Effector CD4-positive, alpha-beta T cell (primary cell): ENCODE measurements around the gene LIMS2.
A peak's percentile ranks its signal among the peaks of the same experiment; 100 is the strongest.

ENCODE experiments used
- DNase-seq: peaks from one replicate; pipeline ENCODE4 v3.0.0-alpha.2; 2020

LIMS2 gene

GRCh38 chr2:127701193-127701650, 25.9 kb upstream of the LIMS2 start, which contains the start of gene SFT2D3:
Gene SFT2D3 (plus strand): TSS chr2:127701497. CDS start chr2:127701529, 32 bp downstream.
- DNase-seq: peak; percentile 82

DNA sequence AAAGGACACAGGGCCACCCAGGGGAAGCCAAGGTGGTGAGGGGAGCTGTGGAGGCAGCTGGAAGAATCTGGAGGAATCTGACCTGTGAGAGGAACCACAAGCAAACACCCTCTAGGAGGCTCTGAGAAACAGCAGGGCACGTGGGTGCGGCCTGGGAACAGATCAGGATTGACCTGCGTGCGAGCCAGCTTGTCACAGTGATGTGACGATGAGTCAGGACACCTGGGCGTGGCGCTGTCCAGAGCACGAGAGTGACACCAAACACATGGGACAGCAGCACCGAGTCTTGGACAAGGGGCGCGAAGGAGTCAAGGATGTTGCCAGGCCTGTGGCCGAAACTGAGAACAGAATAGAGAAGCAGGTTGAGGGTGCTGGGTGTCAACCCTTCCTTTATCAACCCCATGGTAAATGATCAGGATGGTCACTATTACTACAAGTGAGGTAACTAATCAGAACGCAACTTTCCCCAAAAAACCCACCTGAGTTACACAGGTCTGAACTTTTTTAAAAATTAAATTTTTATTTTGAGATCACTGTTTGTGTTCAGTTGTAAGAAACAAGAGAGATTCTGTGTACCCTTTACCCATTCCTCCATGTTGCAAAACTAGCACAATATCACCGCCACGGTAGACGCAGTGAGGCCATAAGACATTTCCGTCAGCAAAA, 25.3 kb upstream of the LIMS2 start:
- DNase-seq: no peak

DNA sequence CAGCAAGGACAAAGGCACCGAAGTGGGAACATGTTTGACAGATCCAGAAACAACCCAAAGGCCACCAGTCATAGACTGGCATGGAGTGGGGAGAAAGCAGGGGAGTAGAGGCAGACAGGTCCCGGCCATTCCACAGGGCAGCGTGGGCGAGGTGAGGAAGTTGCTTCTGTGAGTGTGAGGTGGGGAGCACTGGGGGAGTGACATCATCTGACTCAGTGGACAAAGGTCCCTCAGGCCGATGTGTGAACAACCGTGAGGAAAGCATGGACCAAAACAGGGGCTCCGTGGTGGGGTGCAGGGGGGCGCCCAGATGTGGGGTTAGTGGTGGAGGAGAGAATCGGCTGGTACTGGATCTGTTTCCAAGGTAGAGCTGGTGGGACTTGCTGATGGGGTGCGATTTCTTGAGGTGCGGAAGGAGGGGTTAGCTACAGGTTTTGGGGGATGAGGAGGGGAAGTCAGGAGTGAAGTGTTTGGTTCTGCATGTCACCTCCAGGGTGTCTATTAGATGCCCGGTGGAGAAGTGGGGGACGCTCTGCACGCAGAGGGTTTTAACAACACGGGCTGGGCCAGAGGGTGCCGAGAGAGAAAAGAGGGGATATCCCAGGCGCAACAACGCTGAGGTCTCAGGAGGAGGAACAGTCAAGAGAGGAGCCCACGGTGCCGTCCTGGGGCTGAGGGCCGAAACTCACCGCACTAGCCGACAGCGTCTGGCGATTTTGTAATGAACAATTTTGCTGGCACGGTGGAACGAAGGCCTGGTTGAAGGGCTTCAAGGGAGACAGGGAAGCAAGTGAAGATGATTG, 23.4 kb upstream of the LIMS2 start:
- no peak for DNase-seq

GRCh38 chr2:127697482-127698180, 22.3 kb upstream of the LIMS2 start:
- DNase-seq: no peak

DNA sequence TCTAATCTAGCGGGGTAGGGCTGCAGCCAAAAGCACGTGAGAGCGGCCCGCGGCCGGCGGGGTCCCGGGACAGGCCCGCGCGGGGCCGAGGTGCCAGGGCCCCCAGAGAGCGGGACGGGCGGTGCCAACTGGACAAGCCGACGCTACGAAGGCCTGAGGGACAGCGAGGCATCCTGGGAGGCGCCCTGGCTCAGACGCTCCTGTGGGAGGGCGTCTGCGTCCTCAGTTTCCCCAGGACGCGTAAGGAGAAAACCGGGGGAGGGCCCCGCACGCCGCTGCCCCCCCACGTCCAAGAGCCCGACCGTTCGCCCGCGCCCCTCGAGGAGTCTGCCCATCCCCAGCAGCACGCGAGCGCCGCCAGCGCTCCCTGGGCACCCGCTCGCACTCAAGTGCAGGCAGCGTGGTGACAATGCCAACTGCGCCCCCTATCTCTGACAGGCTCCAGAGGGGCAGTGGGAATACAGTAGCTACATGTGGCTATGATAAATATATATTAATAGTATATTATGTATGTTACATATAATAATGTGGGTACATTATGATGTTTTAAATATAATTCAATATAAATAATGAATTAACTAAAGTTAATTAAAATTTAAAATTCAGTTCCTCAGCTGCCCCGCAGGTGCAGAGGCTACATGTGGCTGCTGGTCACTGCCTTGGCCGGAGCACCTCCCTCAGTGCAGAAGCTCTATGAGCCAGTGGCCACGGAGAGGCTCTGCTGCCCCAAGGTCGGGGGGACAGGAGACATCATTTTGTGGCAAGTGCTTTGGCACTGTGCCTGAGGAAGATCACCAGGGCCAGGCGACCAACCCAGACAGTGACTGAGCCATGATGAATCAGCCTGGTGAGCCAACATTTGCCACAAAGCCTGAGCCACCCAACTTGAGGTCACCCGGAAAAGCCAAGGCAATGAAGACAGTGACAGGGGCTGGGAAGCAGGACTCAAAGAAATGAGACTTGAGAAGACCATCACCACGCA, 20.5 kb upstream of the LIMS2 start:
- DNase-seq: peak; percentile 30

GRCh38 chr2:127694986-127695385, 19.7 kb upstream of the LIMS2 start:
- no peak for DNase-seq

GRCh38 chr2:127690696-127691095, 15.4 kb upstream of the LIMS2 start:
- no peak for DNase-seq

GRCh38 chr2:127688405-127688804, 13.1 kb upstream of the LIMS2 start:
- no peak for DNase-seq

DNA sequence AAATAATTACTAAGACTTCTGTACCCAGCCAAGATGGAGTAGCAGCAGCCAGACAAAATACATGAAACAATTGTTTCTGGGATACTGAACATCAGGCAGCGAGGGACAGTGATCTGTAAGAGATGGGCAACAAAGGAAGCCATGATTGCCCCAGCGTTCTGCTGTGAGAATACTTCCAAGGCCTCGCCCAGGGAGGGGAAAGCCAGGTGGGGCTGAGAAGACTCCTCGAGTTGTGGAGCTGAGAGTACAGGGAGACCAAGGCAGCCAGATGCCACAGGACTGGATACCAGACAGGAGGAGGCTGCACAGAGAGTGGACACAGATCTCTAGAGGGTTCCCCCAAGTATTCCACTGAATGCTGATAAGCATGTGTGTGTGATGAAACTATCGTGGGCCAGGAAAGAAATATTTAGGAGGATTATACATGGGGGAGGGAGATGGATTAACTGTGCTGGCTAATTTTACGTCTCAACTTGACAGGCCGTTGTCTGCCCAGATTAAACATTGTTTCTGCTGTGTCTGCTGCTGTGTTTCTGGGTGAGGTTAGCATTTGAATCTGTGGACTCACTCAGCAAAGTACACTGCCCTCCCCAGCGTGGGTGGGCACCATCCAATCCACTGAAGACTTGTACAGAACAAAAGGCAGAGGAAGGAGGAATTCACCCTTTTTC, 10.2 kb upstream of the LIMS2 start:
- no peak for DNase-seq

DNA sequence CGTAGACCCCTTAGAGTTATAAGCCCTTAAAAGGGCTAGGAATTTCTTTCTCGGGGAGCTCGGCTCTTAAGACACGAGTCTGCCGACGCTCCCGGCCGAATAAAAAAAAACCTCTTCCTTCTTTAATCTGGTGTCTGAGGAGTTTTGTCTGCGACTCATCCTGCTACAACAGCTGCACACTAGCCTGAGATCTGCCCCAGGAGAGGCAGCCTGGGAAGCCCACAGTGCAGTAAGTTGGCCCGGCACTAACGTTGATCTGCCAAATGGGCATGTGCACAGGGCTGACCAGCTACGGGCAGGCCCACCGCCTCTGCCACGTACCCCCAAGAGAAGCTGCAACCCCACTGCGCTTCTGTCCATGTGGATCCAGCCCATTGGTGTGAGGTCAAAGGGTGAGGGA, 8.4 kb upstream of the LIMS2 start:
- no peak for DNase-seq

DNA sequence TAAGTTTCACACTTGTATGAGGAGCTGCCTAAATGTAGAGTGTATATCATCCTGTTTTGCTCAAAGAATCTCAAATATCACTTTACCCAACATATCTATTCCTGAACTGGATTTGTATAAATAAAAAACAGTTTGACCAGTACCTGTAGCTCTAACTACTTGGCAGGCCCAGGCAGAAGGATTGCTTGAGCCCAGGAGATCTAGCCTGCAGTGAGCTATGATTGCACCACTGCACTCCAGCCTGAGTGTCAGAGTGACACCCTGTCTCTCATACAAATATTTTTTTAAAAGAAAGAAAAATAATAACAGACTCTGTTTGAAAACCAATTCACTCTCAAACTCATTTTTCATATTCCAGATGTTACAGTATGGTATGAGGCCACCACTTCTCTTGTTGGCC, 7.7 kb upstream of the LIMS2 start:
- no peak for DNase-seq

DNA sequence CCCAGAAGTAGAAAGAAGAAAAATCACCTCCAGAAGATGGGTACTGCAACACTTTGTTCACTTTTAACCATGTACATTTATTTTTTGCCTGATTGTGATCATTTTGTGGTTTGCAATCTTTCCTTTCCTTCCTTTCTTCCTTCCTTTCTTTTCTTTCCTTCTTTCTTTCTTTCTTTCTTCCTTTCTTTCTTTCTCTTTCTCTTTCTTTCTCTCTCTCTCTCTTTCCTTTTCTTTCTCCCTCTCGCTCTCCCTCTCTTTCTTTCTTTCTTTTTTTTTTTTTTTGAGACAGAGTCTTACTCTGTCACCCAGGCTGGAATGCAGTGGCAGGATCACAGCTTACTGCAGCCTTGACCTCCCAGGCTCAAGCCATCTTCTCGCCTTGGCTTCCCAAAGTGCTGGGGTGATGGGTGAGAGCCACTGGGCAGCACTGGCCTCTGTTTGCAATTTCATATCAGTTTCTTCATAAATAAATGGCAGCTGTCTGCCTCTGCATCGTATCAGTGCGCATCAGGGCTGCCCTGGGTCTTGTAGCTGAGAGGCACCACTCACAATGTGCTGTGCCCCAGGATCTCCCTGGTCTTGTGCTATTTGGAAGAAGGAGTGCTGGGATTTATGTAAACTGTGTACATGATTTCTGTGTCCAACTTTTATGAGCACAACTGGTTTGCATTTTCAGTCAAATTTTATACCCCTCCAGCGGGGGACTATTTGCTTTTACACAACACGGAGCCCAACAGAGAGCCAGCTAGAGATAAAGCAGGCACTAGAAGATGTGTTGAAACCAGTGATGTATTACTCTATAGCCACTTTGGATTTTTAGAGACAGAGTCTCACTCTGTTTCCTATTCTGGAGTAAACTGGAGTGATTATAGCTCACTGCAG, 6.9 kb upstream of the LIMS2 start:
- DNase-seq: no peak

GRCh38 chr2:127681288-127681804, 6.0 kb upstream of the LIMS2 start:
- DNase-seq: no peak

GRCh38 chr2:127680706-127681287, 5.5 kb upstream of the LIMS2 start:
- DNase-seq: no peak

GRCh38 chr2:127679680-127680361, 4.5 kb upstream of the LIMS2 start:
- no peak for DNase-seq

DNA sequence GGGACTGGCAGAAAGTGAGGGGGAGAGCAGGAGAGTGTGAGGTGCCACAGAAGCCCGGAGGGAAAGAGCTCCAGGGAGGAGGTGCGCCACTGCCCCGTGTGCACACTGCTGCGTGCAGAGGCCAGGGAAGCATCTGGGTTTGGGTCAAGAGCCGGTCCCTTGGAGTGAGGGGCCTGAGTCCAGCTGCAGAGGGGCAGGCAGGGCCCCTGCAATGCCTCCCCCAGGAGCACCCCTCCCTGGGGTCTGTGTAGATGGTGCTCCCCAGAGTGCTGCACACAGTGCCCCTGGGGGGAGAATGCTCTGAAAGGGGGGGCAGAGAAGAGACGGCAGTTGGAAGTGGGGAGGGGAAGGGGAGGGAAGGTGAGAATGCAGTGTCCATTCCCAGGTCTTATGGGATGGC, 3.7 kb upstream of the LIMS2 start:
- DNase-seq: no peak

DNA sequence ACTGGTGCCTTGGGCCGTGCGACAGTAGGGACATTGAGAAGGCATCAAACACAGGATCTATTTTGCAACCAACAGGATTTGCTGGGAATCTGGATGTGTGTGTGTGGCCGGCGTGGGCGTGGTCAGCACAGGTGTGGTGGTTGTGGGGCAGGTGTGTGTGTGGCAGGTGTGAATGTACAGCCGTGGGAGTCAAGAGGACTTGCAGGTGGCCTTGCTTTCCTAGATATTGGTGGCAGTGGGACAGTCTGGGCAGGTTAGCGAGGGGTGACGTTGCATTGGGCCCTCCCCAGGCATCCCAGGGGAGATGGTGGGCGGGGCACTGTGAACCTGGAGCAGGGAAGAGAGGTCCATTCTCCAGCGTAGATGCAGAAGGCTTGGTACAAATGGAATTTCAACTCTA, 3.2 kb upstream of the LIMS2 start:
- DNase-seq: no peak

- DNase-seq: no peak
Measured at GRCh38 chr2:127676906-127677305, 1.6 kb upstream of the LIMS2 start.
